ENCODE measurements around the gene OGN. TPM values are rescaled to one million over a fixed set of nuclear protein-coding genes. Genes with fewer than 3 reads are reported as not detected.

The OGN gene
- total and polyA plus RNA-seq, 2 donors (not counting 3 experiments of a cell fraction or from before 2014, with no cell fraction given): not detected

DNA sequence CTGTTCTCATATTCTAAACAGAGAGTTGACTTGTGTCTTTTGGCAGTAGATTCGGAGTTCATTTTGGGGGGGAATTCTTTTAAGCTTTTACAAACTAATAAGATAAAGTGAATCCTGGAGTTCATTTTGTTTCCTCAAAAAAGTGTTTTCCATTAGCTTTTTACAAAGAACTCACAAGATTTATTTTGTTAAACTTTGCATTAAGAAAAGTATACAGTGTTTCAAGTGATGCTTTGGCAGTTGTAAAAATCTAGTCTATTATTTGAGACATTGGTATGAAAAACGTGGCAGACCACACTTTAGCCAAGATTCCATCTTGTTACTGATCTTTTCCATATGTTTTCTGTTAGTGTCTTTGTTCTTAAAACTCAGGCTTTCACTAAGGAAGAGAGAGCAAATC is 21.1 kb upstream of the OGN start:
- H3K4me3 ChIP-seq (replicated peaks in 1 of 3; ENCODE audit: insufficient read depth in 1 of 3, low read depth in 1 of 3, low read length in 3 of 3): no peak overlapping the region
- no peak overlapping the region for H3K27ac ChIP-seq (ENCODE audit: insufficient read depth, low read depth, low read length)
- no peak overlapping the region for H2AFZ ChIP-seq (ENCODE audit: low read depth, low read length)
- no peaks in the 10 kb centered on the region for H4K20me1 ChIP-seq (replicated peaks; ENCODE audit: control insufficient read depth, extremely low read depth, insufficient read depth, low read length)
- ChIA-PET CTCF (interaction anchor here (1.2 kb wide), 1 partner anchor 13 kb away, joined by 5 read pairs; no protein-coding TSS in a partner anchor), POLR2A (no interaction called here)
- peak; percentile 67 for FAIRE-seq
- H3K79me2 ChIP-seq (ENCODE audit: control insufficient read depth, insufficient read depth, low read length): no peaks in the 10 kb centered on the region
- DNase-seq (ENCODE audit: low read depth, low spot score): no peak
- no TSS peak for BruUV-seq (replicated peaks)
- intact Hi-C loops (cut with micrococcal nuclease): no loop called here
- H3K27me3 ChIP-seq (ENCODE audit: control insufficient read depth in 2 of 2, insufficient read depth in 2 of 2, low read length in 2 of 2): no peaks in the 10 kb centered on the region
- dilution Hi-C loops (cut with MboI; ENCODE audit: extremely low pct_ligation_motif_present, low sequenced_read_pairs): no loop called here
- no peaks in the 10 kb centered on the region for H3K9me1 ChIP-seq (replicated peaks; ENCODE audit: control insufficient read depth, extremely low read depth, insufficient read depth, low read length)
- H3K4me2 ChIP-seq (ENCODE audit: insufficient read depth, low read length): no peak overlapping the region
- TF ChIP-seq MYC (IDR thresholded peaks at IDR 0.05; ENCODE audit: low read depth, low read length) (no peak), EZH2 (IDR thresholded peaks at IDR 0.05; ENCODE audit: borderline replicate concordance, low read depth, low read length, severe bottlenecking) (no peak), JUN (IDR thresholded peaks at IDR 0.05; ENCODE audit: borderline replicate concordance, insufficient read depth, insufficient read length, low read depth) (no peak), POLR2A (IDR thresholded peaks at IDR 0.05; ENCODE audit: low read depth, low read length) (no peak), CTCF (IDR thresholded peaks at IDR 0.05; ENCODE audit: extremely low read depth in 1 of 2, insufficient read depth in 1 of 2, low read depth in 1 of 2, low read length in 2 of 2) (no peak), FOS (IDR thresholded peaks at IDR 0.05; ENCODE audit: borderline replicate concordance, insufficient read depth, low read length) (no peak), GATA2 (IDR thresholded peaks at IDR 0.05; ENCODE audit: insufficient read depth, insufficient read length, low read depth, low read length) (no peak), POLR2AphosphoS5 (IDR thresholded peaks at IDR 0.05; ENCODE audit: insufficient read depth, low read depth, low read length) (no peak)
- TF ChIP-seq, protein P1, sequence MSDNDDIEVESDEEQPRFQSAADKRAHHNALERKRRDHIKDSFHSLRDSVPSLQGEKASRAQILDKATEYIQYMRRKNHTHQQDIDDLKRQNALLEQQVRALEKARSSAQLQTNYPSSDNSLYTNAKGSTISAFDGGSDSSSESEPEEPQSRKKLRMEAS (IDR thresholded peaks at IDR 0.05; ENCODE audit: insufficient read depth, insufficient read length): no peak
- H3K9me3 ChIP-seq (replicated peaks; ENCODE audit: control insufficient read depth, insufficient read depth, low read length): no peaks in the 10 kb centered on the region
- no peak overlapping the region for H3K9ac ChIP-seq (replicated peaks; ENCODE audit: extremely low read depth, insufficient read depth, low read length)
- no peaks in the 10 kb centered on the region for H3K4me1 ChIP-seq (ENCODE audit: control insufficient read depth, extremely low read depth, insufficient read depth, low read length)
- no peaks in the 10 kb centered on the region for H3K36me3 ChIP-seq (ENCODE audit: control insufficient read depth in 2 of 2, extremely low read depth in 1 of 2, insufficient read depth in 2 of 2, low read length in 2 of 2)

Measured in endothelial cell of umbilical vein (primary cell).